HG03442 (cell line): ENCODE results near the gene CTBP1.
"Not testable (repeated sequence)": the region's sequence is repeated elsewhere in the genome, so short reads cannot be mapped to it uniquely, and the experiment has no call there.

Source experiments
- ATAC-seq: cut with Tn5 transposase; IDR thresholded peaks from one replicate; pipeline ENCODE4 v1.9.1; 2021; ENCODE audit warnings: mild to moderate bottlenecking, moderate library complexity; ENCODE audit not compliant: unreplicated experiment

The CTBP1 gene

DNA sequence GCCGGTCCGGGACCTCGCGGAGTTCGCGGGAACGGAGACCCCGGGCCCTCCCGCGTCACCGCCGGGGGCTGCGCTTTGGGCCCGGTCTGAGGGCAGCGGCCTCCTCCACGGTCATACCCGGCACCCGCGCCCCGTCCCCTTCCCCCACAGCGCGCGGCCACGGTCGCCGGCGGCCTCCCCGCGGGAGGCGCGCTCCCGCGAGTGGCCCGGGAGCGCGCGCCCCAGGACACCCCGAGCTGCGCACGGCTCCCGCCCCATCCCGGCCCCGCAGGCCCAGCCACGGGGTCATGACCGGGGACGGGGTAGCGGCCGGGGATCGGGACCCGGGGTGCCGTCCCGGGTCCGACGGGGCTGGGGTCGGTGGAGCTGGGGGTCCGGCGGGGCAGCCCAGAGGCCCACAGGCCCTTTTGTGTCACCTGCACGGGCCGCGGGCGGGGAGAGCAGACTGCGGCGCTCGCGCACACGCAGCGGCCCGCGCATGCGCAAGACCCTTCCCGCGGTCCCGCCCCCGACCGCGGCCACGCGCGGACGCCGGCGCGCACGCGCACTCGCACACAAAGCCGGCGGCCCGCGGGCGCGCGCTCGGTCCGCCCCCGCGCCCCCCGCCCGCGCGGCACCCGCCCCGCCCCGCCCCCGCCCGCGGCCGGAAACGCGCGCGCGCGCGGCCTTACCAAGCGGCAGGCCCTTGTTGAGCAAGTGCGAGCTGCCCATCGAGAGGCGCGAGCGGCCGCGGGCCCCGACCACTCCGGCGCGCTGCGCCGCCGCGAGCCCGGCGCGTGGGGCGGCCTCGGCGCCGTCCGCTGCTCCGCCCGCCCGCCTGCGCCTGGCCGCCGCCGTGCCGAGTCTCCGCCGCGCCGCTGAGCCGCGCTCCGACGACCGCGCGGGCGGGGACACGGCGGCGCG is at the start of gene CTBP1:
Gene CTBP1 (minus strand): TSS at position 886 of the 903 bp plus-strand sequence. CDS start 7,799 bp downstream, outside the sequence.
- ATAC-seq: peak; percentile 37

DNA sequence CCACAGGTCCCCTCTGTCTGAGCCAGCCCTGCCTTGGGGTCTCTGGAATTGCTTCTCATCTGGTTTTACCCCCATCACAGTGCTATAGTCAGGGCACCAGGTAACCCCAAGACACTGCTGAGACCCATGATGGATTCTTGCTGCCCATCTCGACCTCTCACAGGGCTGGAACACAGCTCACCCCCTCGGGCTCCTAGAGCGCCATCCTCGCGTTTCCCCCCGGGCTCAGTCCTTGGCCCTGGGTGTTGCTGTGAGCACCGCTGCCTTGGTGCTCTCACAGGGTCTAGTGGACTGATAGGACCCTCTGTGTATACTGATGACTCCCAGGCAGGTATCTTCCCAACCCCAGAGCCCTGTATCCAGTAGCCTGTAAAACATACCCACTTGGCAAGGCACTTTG is 49.5 kb upstream of the CTBP1 start:
- ATAC-seq: no peak

DNA sequence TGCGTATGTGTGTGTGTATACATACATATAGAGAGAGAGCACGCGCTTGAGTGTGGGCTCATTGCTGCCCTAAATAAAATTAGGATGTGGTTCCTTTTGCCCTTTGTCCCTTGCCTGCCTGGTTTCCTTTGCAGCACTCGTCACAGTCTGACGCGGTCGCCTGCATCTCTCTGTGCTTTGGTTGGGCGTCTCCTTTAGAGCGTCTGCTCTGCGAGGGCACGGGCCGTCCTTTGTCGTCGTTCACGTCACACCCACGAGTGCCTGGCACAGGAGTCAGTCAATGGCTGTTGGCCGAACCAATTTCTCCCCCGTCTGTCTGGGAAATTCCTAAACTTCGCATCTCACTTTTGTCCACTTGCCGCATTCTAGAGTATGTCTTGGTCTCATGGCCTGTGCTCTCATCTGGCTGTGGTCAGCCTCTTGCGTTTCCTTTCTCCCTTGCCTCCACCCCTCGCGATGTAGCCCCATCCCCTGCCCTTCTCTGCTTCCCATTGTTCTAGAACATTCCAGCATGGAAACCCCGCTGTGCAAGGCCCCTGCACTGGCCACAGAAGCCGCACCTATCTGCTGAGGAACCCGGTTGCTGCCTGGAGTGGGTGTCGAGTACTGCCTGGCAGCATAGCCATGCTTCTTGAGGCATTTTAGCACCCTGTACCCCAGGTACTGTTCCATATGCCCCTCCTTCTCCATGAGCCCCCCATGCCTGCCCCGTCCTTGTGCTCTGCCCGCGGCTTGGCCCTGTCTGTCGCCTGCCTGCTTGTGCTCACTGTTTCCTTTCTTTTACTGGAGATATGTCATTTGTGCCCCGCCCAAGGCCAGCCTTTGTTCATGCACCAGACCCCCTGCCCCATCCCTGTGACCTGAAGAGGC is 48.8 kb upstream of the CTBP1 start:
- no peak for ATAC-seq

DNA sequence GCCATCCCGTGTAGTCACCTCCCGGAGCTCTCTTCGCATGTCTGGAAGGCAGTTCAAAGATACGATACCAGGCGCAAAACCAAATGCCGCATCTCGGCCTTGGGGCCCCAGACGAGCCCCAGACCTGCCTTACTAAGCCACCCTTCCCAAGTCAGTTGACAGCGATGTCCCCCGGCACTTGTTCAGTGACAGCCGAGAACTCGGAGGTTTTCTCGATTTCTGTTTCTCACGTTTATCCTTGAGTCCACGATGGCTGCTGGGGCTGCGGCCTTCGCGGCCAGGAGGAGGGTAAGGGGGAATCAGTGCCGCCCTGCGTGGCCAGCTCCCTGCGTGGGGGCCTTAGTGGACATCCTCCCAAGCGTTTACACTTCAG is 48.1 kb upstream of the CTBP1 start:
- no peak for ATAC-seq

DNA sequence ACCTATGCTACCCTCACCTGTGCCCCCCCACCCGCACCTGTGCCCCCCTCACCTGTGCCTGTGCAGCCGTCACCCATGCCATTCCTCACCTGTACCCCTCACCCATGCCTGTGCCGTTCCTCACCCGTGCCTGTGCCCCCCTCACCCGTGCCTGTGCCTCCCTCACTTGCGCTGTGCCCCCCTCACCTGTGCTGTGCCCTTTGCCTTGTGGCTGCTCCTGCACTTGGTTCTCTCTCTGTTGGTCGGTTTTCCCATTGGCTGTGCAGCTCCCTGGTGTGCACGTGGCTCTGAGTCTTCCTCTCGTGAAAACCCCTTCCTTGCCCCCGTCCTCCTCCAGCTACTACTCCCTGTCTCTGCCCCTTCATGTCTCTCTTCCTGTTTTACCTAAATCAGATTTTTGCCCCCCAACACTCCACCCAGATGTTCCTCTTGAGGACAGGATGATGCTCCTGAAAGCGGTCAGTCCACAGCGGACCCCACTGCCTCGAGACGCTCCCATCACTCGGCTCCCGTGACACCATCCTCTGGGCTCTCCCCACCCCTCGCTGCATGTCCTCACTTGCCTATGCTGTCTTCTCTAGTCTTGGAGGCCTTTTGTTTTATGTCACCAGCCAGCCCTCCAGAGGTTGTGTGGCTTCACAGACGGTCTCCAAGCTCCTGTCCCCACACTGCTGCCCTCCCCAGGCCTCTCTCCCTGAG is 47.5 kb upstream of the CTBP1 start:
- no peak for ATAC-seq

DNA sequence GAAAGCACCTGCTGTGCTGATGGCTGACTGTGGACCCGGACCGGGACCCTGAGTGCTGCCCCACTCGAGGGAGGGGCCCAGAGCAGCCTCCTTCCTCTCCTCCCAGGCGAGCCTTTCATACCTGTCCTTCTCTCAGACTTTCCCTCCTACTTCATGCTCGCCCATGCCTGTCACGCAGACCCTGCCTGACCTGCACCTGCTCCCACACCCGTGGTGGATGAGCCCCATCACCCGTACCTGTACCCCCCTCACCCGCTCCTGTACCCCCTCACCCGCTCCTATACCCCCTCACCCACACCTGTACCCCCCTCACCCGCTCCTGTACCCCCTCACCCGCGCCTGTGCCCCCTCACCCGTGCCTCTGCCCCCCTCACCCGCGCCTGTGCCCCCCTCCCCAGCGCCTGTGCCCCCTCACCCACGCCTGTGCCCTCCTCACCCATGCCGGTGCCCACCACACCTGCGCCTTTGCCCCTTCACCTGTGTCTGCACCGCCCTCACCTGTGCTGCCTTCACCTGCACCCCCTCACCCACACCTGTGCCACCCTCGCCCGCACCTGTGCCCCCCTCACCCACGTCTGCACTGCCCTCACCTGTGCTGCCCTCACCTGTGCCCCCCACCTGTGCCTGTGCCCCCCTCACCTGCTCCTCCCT is 46.6 kb upstream of the CTBP1 start:
- ATAC-seq: no peak

DNA sequence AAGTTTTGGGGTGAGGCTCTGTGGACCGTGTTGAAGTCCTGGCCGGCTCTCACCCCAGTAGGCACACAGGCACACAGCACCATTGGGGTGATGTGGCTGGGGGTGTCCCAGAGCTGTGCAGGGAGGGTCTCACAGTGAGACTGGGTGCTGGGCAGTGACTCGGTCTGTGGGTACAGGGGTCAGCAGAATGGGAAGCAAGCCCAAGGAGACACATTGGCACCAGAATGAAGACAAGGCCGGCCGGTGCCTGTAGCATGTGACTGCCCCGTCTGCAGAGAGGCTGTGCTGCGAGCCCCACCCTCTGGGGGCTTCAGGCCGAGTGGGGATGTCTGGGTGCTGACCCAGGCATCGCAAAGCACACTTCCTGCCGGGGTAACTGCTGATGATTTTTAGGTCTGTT is 46.0 kb upstream of the CTBP1 start:
- ATAC-seq: no peak

DNA sequence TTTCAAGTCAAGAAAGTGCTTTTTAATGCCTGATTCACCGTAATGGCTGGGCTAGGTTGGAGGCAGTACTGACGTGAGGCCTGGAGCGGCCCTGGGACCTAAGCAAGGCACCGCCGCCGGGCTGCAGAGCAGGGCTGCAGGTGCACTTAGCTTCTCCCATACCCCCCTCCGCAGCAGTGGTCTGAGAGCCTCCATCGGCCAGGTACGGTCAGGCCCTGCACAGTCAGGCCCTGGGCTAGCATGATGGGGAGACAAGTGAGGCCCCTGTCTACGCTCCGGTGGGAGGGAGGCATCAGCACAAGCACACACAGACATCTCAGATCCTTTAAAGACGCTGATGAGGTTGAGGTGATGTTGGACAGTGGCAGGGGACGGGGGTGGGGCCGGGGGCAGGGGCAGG is 45.5 kb upstream of the CTBP1 start:
- no peak for ATAC-seq

DNA sequence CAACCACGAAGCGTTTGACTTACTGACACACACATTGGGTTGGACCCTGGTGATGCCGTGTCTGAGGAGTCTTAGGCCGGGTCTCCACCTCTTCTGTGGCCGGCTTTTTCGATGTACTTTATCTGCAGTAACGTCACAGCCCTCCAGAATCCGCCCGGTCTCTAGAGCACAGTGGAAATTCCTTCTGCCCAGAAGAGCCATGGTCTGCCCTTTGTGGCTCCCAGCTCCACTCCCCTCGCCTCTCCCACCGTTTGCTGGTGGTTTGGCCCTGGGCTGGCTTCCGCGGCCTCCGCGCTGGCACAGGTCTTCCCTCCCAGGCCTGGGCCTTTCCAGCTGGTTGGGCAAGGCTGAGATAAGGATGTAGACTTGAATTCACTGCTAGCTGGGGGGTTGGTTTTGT is 45.1 kb upstream of the CTBP1 start:
- no peak for ATAC-seq

DNA sequence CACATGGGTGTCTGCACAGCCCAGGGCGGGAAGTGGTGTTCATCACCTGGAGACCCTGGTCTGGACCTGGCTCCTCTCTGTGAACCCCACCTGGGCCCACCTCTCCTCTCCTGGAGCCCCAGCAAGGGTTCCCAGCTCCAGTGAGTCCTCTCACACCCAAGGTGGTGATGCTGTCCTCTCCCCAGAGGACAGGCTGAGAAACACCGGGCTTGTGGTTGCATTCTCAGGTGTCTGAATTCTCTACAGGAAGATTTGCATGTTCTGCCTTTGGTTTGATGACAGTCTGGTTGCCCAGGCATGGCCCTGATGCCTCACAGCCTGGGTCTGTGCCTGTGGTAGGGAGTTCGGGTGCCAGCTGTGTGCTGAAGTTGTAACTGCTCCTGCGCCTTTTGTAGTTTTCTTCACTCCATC is 44.6 kb upstream of the CTBP1 start:
- ATAC-seq: no peak

DNA sequence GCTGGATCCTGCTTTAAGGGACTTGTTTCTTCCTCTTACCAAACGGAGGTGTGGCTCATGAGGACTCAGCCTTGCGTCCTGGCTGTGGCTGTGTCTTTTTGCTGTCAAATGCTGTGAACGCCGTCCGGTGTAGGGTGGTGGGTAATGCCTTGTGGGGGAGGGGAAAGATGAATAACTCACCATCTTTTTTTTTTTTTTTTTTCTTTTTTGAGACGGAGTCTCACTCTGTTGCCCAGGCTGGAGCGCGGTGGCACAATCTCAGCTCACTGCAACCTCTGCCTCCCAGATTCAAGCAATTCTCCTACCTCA is 43.7 kb upstream of the CTBP1 start:
- not testable (repeated sequence) for ATAC-seq

DNA sequence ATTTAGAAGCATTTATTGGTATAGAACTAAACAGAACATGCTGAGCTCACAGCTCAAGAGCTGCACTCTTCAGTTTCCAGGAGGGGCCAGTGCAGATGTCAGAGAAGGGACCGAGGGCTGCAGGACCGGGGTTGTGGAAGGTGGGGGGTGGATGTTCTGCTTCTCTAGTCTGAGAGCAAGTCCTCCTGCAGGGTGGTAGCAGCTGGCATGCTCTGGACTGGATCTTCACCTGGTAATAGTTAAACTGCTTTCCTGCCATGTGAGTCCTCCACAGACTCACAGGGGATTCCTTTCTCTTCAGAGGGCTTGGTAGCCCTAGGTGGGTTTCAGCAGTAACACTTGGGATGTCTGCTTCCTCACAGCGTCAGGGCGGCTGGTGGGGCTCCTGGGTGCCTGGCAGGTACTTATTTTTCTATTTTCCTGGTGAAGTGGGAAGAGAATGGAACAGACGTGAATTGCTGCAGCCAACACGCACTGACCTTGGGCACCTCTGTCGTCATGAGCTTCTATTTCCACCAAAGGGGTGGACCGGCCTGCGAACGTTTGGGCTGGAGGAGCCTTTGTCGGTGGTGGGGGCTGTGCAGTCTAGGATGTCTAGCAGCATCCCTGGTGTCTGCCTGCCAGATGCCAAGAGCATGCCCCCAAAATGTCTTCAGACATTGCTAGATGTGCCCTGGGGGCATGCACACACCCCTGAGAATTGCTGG is 43.2 kb upstream of the CTBP1 start:
- ATAC-seq: no peak

DNA sequence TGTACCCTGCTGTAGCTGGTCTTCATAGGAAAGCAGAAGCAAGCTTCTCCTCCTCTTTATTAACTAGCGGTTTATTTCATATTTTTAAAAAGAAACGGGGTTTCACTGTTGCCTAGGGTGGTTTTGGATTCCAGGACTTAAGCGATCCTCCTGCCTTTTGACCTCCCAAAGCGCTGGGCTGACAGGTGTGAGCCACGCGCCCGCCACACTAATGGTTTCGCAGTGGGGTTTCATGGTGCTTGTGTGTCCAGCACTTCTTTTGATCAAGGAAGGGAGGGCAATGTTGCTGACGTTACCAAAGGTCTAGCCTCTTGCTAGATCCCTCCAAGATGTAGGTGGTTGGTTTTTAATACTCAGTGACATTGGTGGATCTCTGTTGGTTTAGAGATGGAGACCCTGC is 42.2 kb upstream of the CTBP1 start:
- ATAC-seq: no peak

DNA sequence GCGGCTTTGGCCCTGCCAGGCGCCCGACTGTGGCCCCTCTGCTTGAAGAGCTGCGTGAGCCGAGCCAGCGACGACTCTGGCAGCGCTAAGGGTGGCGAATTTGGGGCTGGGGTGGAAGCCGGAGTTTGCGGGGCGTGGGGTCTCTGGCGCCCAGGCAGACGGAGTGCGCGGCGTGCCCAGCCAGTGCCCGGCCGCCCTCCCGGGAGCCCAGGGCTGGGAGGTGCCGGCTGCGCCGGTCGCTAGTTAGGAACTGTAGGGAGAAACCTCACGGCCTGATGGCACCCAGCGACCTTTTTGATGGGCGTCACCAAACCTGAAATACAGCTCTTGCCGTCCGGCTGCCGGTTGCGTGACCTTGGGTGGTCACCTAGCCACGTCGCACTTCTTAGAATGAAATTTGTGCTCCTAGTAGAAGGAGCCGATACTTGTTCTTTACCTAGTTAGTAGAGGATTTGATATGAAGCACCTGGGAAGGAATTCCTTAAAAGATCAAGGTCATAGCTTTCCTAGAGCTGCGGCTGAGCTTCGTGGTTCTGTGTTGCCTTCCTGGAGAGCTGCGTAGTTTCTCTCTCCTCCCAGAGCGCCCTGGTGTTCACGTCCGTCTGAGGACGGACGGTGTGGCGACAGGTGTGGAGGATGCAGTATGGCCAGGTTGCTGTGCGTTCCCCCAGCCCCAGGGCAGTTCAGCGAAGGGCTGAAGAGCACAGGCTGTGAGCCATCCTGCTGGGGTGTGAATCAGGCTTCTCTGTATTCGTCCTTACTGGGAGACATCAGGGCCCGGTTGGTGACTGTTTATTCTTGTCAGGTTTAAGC is 41.4 kb upstream of the CTBP1 start:
- peak; percentile 1 for ATAC-seq

DNA sequence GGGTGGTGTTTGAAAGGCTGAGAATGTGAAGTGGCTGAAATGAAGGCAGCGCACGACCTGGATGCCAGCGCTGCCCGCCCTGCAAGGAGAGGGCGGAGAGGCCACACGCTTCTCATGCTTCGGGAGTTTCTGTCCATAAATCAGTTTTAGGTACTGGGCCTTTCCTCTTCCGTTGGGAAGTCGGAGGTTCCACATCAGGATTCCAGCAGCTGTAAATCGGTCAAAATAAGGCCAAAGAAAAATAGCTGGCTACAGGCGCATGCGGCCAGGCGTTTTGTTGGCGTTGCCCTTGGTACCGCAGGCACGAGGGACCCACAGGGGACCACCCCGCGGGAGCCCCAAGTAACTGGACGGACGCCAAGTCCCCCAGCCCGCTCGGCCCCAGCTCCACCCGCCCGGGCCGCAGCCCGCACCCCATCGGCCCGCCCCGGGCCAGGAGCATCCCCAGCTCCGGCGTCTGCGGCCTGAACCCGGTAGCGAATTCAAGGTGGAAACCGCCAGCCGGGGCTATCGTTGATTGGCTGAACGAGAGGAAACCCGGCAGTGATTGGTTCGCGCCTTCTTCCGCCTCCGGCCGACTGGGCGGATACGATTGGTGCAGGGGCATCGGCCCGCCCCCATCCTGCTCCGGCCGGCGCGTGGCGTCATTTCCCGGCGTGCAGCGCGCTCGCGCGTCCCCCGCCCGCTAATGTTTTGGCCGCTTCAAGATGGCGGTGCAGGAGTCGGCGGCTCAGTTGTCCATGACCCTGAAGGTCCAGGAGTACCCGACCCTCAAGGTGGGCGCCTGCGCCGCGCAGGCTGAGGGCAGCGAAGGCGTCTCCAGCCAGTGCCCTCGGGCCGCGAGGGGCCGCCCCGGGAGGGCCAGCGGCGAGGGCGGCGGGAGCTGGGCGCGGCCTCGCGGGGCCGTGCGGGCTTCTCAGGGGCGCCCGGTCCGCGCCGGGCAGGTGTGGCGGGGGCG is 40.6 kb upstream of the CTBP1 start, which contains the start of gene MAEA:
Gene MAEA (plus strand): TSS at position 685 of the 958 bp plus-strand sequence. CDS start 23 bp downstream, at position 708.
- peak; percentile 90 for ATAC-seq

DNA sequence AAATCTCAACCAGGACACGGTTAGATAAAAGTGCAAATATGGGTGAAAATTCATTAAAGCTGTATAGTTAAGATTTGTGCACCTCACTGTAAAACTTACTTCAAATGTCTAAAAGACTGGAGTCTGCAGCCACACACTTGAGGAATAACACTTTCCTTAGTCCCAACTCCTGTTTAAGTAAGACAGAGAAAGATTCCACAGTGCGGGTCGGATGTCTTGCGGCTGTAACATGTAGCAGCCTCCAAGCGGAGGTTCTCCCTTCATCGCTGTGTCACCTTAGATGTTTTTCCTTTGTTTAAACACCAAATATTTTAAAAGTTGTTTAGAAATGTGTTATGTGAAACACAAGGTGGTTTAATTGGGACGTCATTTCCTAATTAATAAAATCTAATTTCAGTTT is 39.9 kb upstream of the CTBP1 start:
- no peak for ATAC-seq

DNA sequence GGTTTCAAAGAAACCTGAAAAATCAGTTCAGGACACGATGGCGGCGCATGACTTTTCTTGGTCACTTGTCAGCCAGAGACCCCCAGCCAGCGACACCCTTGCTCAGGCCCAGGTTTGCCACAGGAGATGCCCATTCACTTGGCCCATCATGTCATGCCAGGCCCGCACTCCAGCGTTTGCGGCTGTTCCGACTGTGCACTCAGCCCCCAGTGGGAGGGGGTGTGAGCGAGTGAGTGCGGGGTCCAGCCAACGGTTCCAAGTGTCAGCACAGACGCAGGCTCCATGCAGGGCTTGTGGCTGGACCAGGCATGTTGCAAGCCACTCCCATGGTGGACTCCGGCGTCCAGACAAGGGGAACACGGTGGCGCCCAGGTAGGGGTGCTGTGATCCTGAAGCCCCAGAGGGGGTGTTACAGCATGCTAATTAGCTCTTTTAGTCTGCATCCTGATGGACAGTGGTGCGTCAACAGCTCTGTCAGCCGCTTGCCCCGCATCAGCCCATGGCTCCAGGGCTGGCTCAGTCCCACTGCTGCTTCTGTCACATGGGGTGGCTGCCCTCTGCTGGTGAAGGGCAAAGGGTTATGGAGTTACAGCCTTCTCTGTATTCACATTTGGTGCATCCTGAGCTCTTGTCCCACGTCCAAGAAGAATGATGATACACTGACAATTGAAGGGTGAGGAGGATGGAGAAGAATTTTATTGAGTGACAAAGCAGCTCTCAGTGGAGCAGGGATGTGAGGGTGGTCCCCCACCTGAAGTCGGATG is 37.0 kb upstream of the CTBP1 start:
- no peak for ATAC-seq
